ENCODE data around the gene BPIFA3. TPM values are rescaled to one million over a fixed set of nuclear protein-coding genes. Genes with fewer than 3 reads are reported as not detected.

The BPIFA3 gene
- total and polyA plus RNA-seq, 2 of the 13 experiments (the other 11 are each of a cell fraction or from before 2014, with no cell fraction given) = not detected

- H3K4me3 ChIP-seq (replicated peaks in 1 of 3; ENCODE audit: insufficient read depth in 1 of 3, low read depth in 2 of 3, low read length in 3 of 3) = no peak overlapping the region
- FAIRE-seq (no peak), DNase-seq (ENCODE audit: low spot score) (no peak), ATAC-seq (no peak)
- ChIA-PET CTCF (ENCODE audit: low intra/inter-chr PET ratio, low total read pairs) (no interaction called here), POLR2A (no interaction called here)
- H3K9me3 ChIP-seq (ENCODE audit: low read length) = no peaks in the 10 kb centered on the region
- no peaks in the 10 kb centered on the region for H4K20me1 ChIP-seq (ENCODE audit: insufficient read depth, low read length)
- H3K9ac ChIP-seq (ENCODE audit: insufficient read depth, low read depth, low read length) = no peak overlapping the region
- H2AFZ ChIP-seq (ENCODE audit: low read length) = no peak overlapping the region
- H3K27me3 ChIP-seq (ENCODE audit: control insufficient read depth in 1 of 2, insufficient read depth in 2 of 2, low read length in 2 of 2) = peaks cover 3 to 21% of the 10 kb centered on the region in 2 experiments; a peak in 2 of 5 replicates
- intact Hi-C loops (cut with micrococcal nuclease; ENCODE audit: unreplicated experiment) (no loop called here), in situ Hi-C loops (cut with HindIII; ENCODE audit: extremely low pct_ligation_motif_present, low pct_unique_long_range_greater_than_20kb) (no loop called here)
- H3K79me2 ChIP-seq (ENCODE audit: insufficient read depth, low read length) = no peaks in the 10 kb centered on the region
- no TSS peak for BruUV-seq (replicated peaks)
- no peak overlapping the region for H3K27ac ChIP-seq (ENCODE audit: extremely low read length, insufficient read depth, low read length)
- WGBS (ENCODE audit: low lambda C conversion rate) = 13% methylated on average over 4 of the region's 4 CpGs
- H3K4me2 ChIP-seq (ENCODE audit: low read depth, low read length) = no peak overlapping the region
- H3K4me1 ChIP-seq (ENCODE audit: insufficient read depth, low read length) = no peaks in the 10 kb centered on the region
- no peaks in the 10 kb centered on the region for H3K36me3 ChIP-seq (replicated peaks in 1 of 2; ENCODE audit: control insufficient read depth in 1 of 2, insufficient read depth in 2 of 2, low read length in 2 of 2)
- TF ChIP-seq YEATS4 (CRISPR knock-in tag; IDR thresholded peaks at IDR 0.05; ENCODE audit: borderline replicate concordance) (no peak), ZNF292 (CRISPR knock-in tag; IDR thresholded peaks at IDR 0.05; ENCODE audit: borderline replicate concordance, low read depth) (no peak), RBM39 (IDR thresholded peaks at IDR 0.05; ENCODE audit: low read depth, low read length, poor library complexity, severe bottlenecking) (no peak), ZNF768 (CRISPR knock-in tag; IDR thresholded peaks at IDR 0.05) (peak; percentile 68; the same call in 1 of the 2 replicates), FOXO1 (CRISPR knock-in tag; IDR thresholded peaks at IDR 0.05) (no peak), ZFP91 (CRISPR knock-in tag; IDR thresholded peaks at IDR 0.05; ENCODE audit: borderline replicate concordance) (no peak), UBTF (CRISPR knock-in tag; IDR thresholded peaks at IDR 0.05) (no peak), ZNF143 (CRISPR knock-in tag; IDR thresholded peaks at IDR 0.05) (no peak)
These were observed 7.2 kb downstream of the BPIFA3 start for GRCh38 chr20:33224399-33224798.

Measured in HepG2 (cell line).